IPS-20b (cell line): ENCODE measurements around the gene AQP12B.
"Not testable (repeated sequence)": the region's sequence is repeated elsewhere in the genome, so short reads cannot be mapped to it uniquely, and the experiment has no call there.

ENCODE experiments used
- H3K27ac ChIP-seq: one replicate; pipeline ENCODE4 v1.5.1; 2013; ENCODE audit warnings: low read length
- H3K27me3 ChIP-seq: 2 replicates; pipeline ENCODE4 v1.6.1; 2013; ENCODE audit warnings: mild to moderate bottlenecking, low read length, inconsistent platforms; ENCODE audit not compliant: insufficient read depth
- H3K36me3 ChIP-seq: 2 replicates; pipeline ENCODE4 v1.6.1; 2013; ENCODE audit warnings: low read depth, mild to moderate bottlenecking, inconsistent platforms, low read length, moderate library complexity; ENCODE audit not compliant: insufficient read depth
- H3K4me1 ChIP-seq: 2 replicates; pipeline ENCODE4 v1.6.1; 2013; ENCODE audit warnings: mild to moderate bottlenecking, control low read depth, inconsistent platforms, low read length, moderate library complexity; ENCODE audit not compliant: insufficient read depth
- H3K4me3 ChIP-seq: 2 replicates; pipeline ENCODE4 v1.5.1; 2013; ENCODE audit warnings: mild to moderate bottlenecking, low read length, inconsistent platforms
- H3K9ac ChIP-seq: 2 replicates; pipeline ENCODE4 v1.6.1; 2013; ENCODE audit warnings: low read depth, mild to moderate bottlenecking, inconsistent platforms, low read length, moderate library complexity
- H3K9me3 ChIP-seq: 2 replicates; pipeline ENCODE4 v1.6.1; 2013; ENCODE audit warnings: mild to moderate bottlenecking, low read depth, low read length, inconsistent platforms; ENCODE audit not compliant: insufficient read depth

Gene AQP12B

DNA sequence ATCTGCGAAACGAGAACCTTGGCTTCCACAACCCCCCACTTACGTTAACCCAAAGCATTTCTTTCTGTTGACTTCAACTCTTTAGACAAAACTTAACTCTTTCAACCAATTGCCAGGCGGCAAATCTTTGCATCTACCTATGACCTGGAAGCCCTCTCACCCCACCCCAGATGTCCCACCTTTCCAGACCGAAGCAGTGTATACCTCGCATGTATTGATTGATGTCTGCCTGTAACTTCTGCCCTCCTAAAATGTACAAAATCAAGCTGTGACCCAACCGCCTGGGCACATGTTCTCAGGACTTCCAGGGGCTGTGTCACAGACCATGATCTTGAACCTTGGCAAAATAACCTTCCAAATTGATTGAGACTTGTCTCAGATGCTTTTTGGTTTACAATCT is 12.3 kb downstream of the AQP12B start:
- Histone ChIP-seq H3K27me3 (no peaks in the 10 kb centered on the region), H3K9ac (no peak overlapping the region)

DNA sequence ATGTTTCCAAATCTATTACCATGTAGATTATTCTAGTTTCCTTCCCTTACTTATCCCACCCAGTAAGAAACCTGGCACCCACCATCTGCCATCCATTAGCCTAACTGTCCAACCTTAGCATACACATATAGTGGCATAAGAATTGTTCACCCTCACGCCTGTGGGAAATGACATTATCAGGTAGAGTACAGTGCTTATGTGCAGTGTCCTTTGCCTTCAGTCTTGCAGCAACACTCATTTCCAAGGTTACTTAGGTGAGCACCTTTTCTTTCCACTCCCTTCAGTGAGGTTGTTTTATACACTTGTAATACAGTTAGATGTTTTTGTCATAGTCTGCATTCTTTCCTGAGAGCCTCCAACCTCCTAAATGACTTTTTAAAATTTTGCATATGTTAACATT is 18.1 kb downstream of the AQP12B start:
- Histone ChIP-seq H3K4me1 (no peaks in the 10 kb centered on the region), H3K9me3 (peaks cover 7% of the 10 kb centered on the region; the same call in 1 of the 2 replicates), H3K4me3 (no peak overlapping the region), H3K36me3 (no peaks in the 10 kb centered on the region), H3K9ac (no peak overlapping the region), H3K27ac (no peak overlapping the region), H3K27me3 (peaks cover 6% of the 10 kb centered on the region; the same call in 1 of the 2 replicates)

More for the DNA sequence above, 12.3 kb downstream of the AQP12B start:
- Histone ChIP-seq H3K27ac (no peak overlapping the region), H3K36me3 (no peaks in the 10 kb centered on the region), H3K4me3 (no peak overlapping the region), H3K9me3 (no peaks in the 10 kb centered on the region; the same call in 1 of the 2 replicates), H3K4me1 (no peaks in the 10 kb centered on the region)

GRCh38 chr2:240663546-240664190 is 19.0 kb downstream of the AQP12B start:
- peaks cover 7% of the 10 kb centered on the region; the same call in 1 of the 2 replicates for H3K9me3 ChIP-seq
- no peaks in the 10 kb centered on the region for H3K4me1 ChIP-seq
- H3K36me3 ChIP-seq = no peaks in the 10 kb centered on the region
- H3K27ac ChIP-seq = no peak overlapping the region
- H3K9ac ChIP-seq = no peak overlapping the region
- peaks cover 6% of the 10 kb centered on the region; the same call in 1 of the 2 replicates for H3K27me3 ChIP-seq
- H3K4me3 ChIP-seq = no peak overlapping the region

GRCh38 chr2:240662681-240663080 is 20.0 kb downstream of the AQP12B start:
- Histone ChIP-seq H3K4me1 (no peaks in the 10 kb centered on the region), H3K27me3 (peaks cover 6% of the 10 kb centered on the region; the same call in 1 of the 2 replicates), H3K36me3 (no peaks in the 10 kb centered on the region), H3K4me3 (no peak overlapping the region), H3K9ac (no peak overlapping the region), H3K27ac (no peak overlapping the region), H3K9me3 (peaks cover 7% of the 10 kb centered on the region; the same call in 1 of the 2 replicates)

DNA sequence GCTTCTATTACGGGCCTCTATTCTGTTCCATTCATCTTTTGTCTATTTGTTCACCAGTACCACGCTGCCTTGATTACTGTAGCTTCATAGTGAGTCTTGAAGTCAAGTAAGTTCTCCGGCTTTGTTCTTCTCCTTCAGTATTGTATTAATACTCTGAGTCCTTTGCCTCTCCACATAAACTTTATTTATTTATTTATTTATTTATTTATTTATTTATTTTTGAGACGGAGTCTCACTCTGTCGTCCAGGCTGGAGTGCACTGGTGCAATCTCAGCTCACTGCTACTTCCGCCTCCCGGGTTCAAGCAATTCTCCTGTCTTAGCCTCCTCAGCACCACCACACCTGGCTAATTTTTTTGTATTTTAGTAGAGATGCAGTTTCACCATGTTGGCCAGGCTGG is 22.8 kb downstream of the AQP12B start:
- H3K27ac ChIP-seq, H3K36me3 ChIP-seq, H3K4me1 ChIP-seq, H3K4me3 ChIP-seq, H3K27me3 ChIP-seq, H3K9me3 ChIP-seq, H3K9ac ChIP-seq: not testable (repeated sequence)

- Histone ChIP-seq H3K27me3 (peaks cover 4% of the 10 kb centered on the region; the same call in 1 of the 2 replicates), H3K4me3 (no peak overlapping the region)
Measured at GRCh38 chr2:240655931-240656886, 26.5 kb downstream of the AQP12B start.

GRCh38 chr2:240651185-240651584 is 31.5 kb downstream of the AQP12B start:
- Histone ChIP-seq H3K9ac (no peak overlapping the region), H3K27me3 (peaks cover 20% of the 10 kb centered on the region), H3K4me1 (no peaks in the 10 kb centered on the region; the same call in 1 of the 2 replicates), H3K27ac (no peak overlapping the region), H3K9me3 (peaks cover 3% of the 10 kb centered on the region; the same call in 1 of the 2 replicates), H3K4me3 (no peak overlapping the region), H3K36me3 (no peaks in the 10 kb centered on the region)

More at GRCh38 chr2:240655931-240656886, 26.5 kb downstream of the AQP12B start:
- H3K9me3 ChIP-seq = peaks cover 3% of the 10 kb centered on the region; the same call in 1 of the 2 replicates
- H3K27ac ChIP-seq = no peak overlapping the region
- no peaks in the 10 kb centered on the region for H3K36me3 ChIP-seq
- no peaks in the 10 kb centered on the region for H3K4me1 ChIP-seq
- no peak overlapping the region for H3K9ac ChIP-seq

DNA sequence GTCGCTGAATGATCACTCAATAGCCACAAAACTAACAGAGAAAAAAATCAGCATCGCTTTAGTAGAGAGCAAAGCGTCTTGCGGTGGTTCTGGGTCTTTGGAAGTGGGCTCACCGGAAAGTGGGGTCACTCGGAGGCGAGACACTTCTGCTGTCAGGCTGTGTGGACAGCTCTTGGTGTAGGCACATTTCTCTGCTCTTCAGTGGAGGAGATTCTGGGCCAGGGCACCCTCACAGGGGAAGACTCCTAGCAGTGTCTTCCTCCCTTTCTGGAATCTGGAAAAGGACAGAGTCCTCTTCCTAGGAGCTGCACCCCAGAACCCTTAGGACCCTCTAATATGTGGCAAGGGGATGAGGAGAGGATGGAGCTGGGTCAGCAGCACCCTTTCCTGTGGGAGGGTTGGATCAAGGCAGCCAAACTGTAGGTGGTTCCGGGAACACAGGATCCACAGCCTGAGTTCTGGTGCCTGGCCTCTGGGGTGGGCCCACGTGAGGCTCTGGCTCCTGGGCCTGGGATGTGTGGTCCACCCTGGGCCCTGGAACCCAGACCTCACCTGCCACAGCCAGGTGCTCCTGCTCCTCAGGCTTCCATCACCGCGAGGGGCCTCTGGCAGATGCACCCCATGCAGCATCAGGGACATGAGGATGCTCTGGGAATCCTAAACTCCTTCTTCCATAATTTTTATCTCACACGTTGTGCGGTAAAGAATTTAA is 32.3 kb downstream of the AQP12B start:
- Histone ChIP-seq H3K36me3 (no peaks in the 10 kb centered on the region), H3K27me3 (peaks cover 16% of the 10 kb centered on the region), H3K9me3 (peaks cover 3% of the 10 kb centered on the region; the same call in 1 of the 2 replicates), H3K4me3 (no peak overlapping the region), H3K27ac (no peak overlapping the region), H3K9ac (no peak overlapping the region), H3K4me1 (no peaks in the 10 kb centered on the region; the same call in 1 of the 2 replicates)

DNA sequence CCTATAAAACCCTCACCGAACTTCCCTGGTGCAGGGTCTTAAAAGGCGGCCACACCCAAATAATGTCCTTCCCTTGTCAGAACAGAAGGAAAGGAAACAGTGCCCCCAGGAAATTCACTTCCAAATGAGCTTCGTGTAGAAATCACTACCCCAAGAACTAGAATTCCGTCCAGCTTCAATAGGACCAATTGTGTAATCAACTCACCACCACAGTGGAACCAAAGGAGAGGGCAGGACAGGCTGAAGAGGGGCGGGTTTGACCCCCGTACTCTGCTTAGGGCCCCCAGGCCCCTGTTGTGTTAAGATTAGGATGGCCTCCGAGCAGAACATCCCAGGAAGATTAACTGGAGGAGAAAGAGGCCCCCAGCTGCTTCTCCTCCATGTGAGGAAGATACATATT is 33.4 kb downstream of the AQP12B start:
- H3K4me3 ChIP-seq = no peak overlapping the region
- H3K27ac ChIP-seq = no peak overlapping the region
- H3K9me3 ChIP-seq = peaks cover 3% of the 10 kb centered on the region; the same call in 1 of the 2 replicates
- no peaks in the 10 kb centered on the region; the same call in 1 of the 2 replicates for H3K4me1 ChIP-seq
- peaks cover 16% of the 10 kb centered on the region for H3K27me3 ChIP-seq
- H3K9ac ChIP-seq = no peak overlapping the region
- H3K36me3 ChIP-seq = no peaks in the 10 kb centered on the region

DNA sequence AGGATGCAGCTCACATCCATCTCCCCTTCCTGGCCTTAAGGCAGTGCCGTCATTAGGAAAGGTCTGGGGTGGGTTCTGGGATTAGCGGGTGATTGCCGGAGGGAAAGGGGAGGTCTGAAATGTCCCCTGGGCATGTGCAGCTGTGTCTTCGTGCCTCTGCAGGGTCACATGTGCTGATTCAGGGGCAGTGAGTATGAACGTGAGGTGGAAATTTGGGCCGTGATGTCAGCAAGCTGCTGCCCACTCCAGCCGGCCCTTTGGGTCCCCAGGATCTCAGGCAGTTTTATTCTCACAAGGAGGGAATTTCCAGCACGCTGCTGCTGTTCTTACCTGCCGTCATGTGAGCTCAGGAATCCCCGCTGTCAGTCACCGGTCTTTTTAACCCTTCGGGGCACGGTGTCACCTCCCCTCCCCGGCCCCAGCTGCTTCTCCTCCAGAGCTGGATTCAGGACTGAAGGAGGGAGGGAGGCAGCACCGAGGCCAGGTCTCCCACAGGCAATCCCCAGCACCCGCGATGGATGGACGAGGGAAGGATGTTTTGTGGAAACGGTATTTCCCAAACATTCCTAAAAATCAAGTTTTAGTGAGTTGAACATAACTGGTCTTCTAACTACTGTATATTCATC is 33.9 kb downstream of the AQP12B start:
- Histone ChIP-seq H3K27ac (no peak overlapping the region), H3K4me1 (no peaks in the 10 kb centered on the region; the same call in 1 of the 2 replicates), H3K9ac (no peak overlapping the region), H3K4me3 (no peak overlapping the region), H3K27me3 (peaks cover 16% of the 10 kb centered on the region), H3K36me3 (no peaks in the 10 kb centered on the region), H3K9me3 (peaks cover 3% of the 10 kb centered on the region; the same call in 1 of the 2 replicates)
